OCI-LY7 (cell line): ENCODE measurements around the gene CHST3. TPM values are rescaled to one million over a fixed set of nuclear protein-coding genes. Genes with fewer than 3 reads are reported as not detected.

ENCODE experiments used
- BruUV-seq: library from RNA; stranded (reverse); fragments of 400-500 nt; replicated peaks from 2 replicates; lab custom pipeline; 2021; lab: Mats Ljungman, UMichigan
- CTCF ChIA-PET: fragments of 300-600 bp; sonication (Branson Sonifier 250); formaldehyde crosslinking; loops from one replicate; lab custom pipeline; 2022; ENCODE audit warnings: antibody characterized with exemption; ENCODE audit not compliant: unreplicated experiment; lab: Charles Lee
- POLR2A ChIA-PET: fragments of 300-600 bp; sonication (Branson Sonifier 250); formaldehyde crosslinking; loops from one replicate; lab custom pipeline; 2022; ENCODE audit warnings: antibody characterized with exemption; lab: Charles Lee
- DNase-seq: peaks from one replicate; pipeline ENCODE4 v3.0.0-alpha.2; 2015; ENCODE audit warnings: low spot score
- H2AFZ ChIP-seq: fragments of 200-600 bp; sonication (generic), shearing (Covaris generic); 2 replicates; pipeline ENCODE4 v1.6.1; 2014; ENCODE audit warnings: mild to moderate bottlenecking, antibody characterized with exemption, low read length, moderate library complexity
- H3K27ac ChIP-seq: fragments of 200-600 bp; sonication (generic); 2 replicates; pipeline ENCODE4 v1.5.1; 2014; ENCODE audit warnings: mixed run types, low read depth, mild to moderate bottlenecking, moderate library complexity, low read length, inconsistent platforms; ENCODE audit not compliant: poor library complexity, severe bottlenecking
- H3K36me3 ChIP-seq: fragments of 200-600 bp; sonication (generic); 2 replicates; pipeline ENCODE4 v1.6.1; 2014; ENCODE audit warnings: mild to moderate bottlenecking, antibody characterized with exemption, low read length, moderate library complexity, mixed read lengths; ENCODE audit not compliant: insufficient read depth
- H3K4me1 ChIP-seq: fragments of 200-600 bp; sonication (generic); 2 replicates; pipeline ENCODE4 v1.5.1; 2014; ENCODE audit warnings: mild to moderate bottlenecking, low read length; ENCODE audit not compliant: insufficient read depth, poor library complexity, severe bottlenecking
- H3K4me2 ChIP-seq: fragments of 200-600 bp; sonication (generic); 2 replicates; pipeline ENCODE4 v1.6.1; 2014; ENCODE audit warnings: mild to moderate bottlenecking, low read length
- H3K4me3 ChIP-seq: fragments of 200-600 bp; sonication (generic); 2 replicates; pipeline ENCODE4 v1.5.1; 2014; ENCODE audit warnings: mild to moderate bottlenecking, low read depth, low read length; ENCODE audit not compliant: poor library complexity, severe bottlenecking
- H3K79me2 ChIP-seq: fragments of 200-600 bp; sonication (generic); 2 replicates; pipeline ENCODE4 v1.6.1; 2016; ENCODE audit warnings: low read depth, mild to moderate bottlenecking, low read length, moderate library complexity, mixed read lengths; ENCODE audit not compliant: insufficient read depth
- H3K9me2 ChIP-seq: fragments of 200-600 bp; sonication (generic); 2 replicates; pipeline ENCODE4 v1.6.1; 2016; ENCODE audit warnings: mild to moderate bottlenecking, low read length, mixed read lengths; ENCODE audit not compliant: insufficient read depth
- H3K9me3 ChIP-seq: fragments of 200-600 bp; sonication (generic); 2 replicates; pipeline ENCODE4 v1.6.1; 2014; ENCODE audit warnings: mild to moderate bottlenecking, mixed run types, low read length, mixed read lengths
- H4K20me1 ChIP-seq: fragments of 200-600 bp; sonication (generic); 2 replicates; pipeline ENCODE4 v1.6.1; 2014; ENCODE audit warnings: mild to moderate bottlenecking, antibody characterized with exemption, low read length, moderate library complexity, mixed read lengths; ENCODE audit not compliant: insufficient read depth
- CTCF ChIP-seq: fragments of 200-600 bp; sonication (generic); conservative IDR thresholded peaks from 2 replicates; pipeline ENCODE4 v1.5.1; 2014; ENCODE audit warnings: mild to moderate bottlenecking, antibody characterized with exemption, low read length, moderate library complexity, mixed read lengths
- EZH2phosphoT487 ChIP-seq: fragments of 200-600 bp; sonication (generic); IDR thresholded peaks from 2 replicates; pipeline ENCODE4 v1.6.1; 2018; ENCODE audit warnings: low read depth, borderline replicate concordance, mild to moderate bottlenecking, mixed run types, antibody characterized with exemption, low read length, moderate library complexity, mixed read lengths
- intact Hi-C: fragments of 100-400 bp; cut with micrococcal nuclease; formaldehyde crosslinking; loops from one replicate; pipeline ENCODE4 v1.10.0; 2022; ENCODE audit not compliant: unreplicated experiment
- total RNA-seq, 2 experiments: library from RNA; depleted of rRNA in 1 of 2; stranded (reverse); fragments of >200 nt in 1 of 2; shearing (Covaris generic) in 1 of 2; gene quantifications; 2 replicates each; pipeline ENCODE4 v1.2.3, GENCODE V29; 2014 to 2022

The CHST3 gene
- total RNA-seq, 2 experiments from 2014 or later, result not detected

- Histone ChIP-seq H3K4me1 (no peaks in the 10 kb centered on the region), H4K20me1 (no peaks in the 10 kb centered on the region), H3K9me3 (peaks cover 20% of the 10 kb centered on the region), H3K79me2 (no peaks in the 10 kb centered on the region), H3K4me2 (no peak overlapping the region), H2AFZ (no peak overlapping the region), H3K27ac (no peak overlapping the region), H3K36me3 (no peaks in the 10 kb centered on the region), H3K9me2 (no peaks in the 10 kb centered on the region), H3K4me3 (no peak overlapping the region)
- BruUV-seq, result no TSS peak
- peak; percentile 43 for DNase-seq
- TF ChIP-seq EZH2phosphoT487, result no peak
- no peak for TF ChIP-seq CTCF
- ChIA-PET POLR2A (interaction anchor here (2.1 kb wide), 1 partner anchor 7 kb away, joined by 5 read pairs; no protein-coding TSS in a partner anchor), CTCF (no interaction called here)
- intact Hi-C loops, result no loop called here
Measured at GRCh38 chr10:71945819-71946474, 18.2 kb upstream of the CHST3 start.

- H3K9me3 ChIP-seq, result peaks cover 20% of the 10 kb centered on the region
- CTCF ChIA-PET, result no interaction called here
- no peaks in the 10 kb centered on the region for H3K79me2 ChIP-seq
- no peaks in the 10 kb centered on the region for H3K9me2 ChIP-seq
- H3K36me3 ChIP-seq, result no peaks in the 10 kb centered on the region
- H3K4me3 ChIP-seq, result no peak overlapping the region
- no peaks in the 10 kb centered on the region for H4K20me1 ChIP-seq
- no TSS peak for BruUV-seq
- H3K4me2 ChIP-seq, result no peak overlapping the region
- H3K4me1 ChIP-seq, result no peaks in the 10 kb centered on the region
- no peak overlapping the region for H3K27ac ChIP-seq
- TF ChIP-seq EZH2phosphoT487, result no peak
- no peak for TF ChIP-seq CTCF
- DNase-seq, result no peak
- POLR2A ChIA-PET, result interaction anchor here (2.1 kb wide), 1 partner anchor 8 kb away, joined by 5 read pairs; no protein-coding TSS in a partner anchor
- intact Hi-C loops, result no loop called here
- no peak overlapping the region for H2AFZ ChIP-seq
Measured at GRCh38 chr10:71946700-71947099, 17.5 kb upstream of the CHST3 start.

- intact Hi-C loops, result no loop called here
- H2AFZ ChIP-seq, result no peak overlapping the region
- no peak overlapping the region for H3K27ac ChIP-seq
- no peaks in the 10 kb centered on the region for H3K9me2 ChIP-seq
- POLR2A ChIA-PET, result no interaction called here
- DNase-seq, result no peak
- H3K9me3 ChIP-seq, result peaks cover 20% of the 10 kb centered on the region
- no peak for TF ChIP-seq CTCF
- no peak for TF ChIP-seq EZH2phosphoT487
- H3K4me3 ChIP-seq, result no peak overlapping the region
- no peaks in the 10 kb centered on the region for H3K79me2 ChIP-seq
- H3K36me3 ChIP-seq, result no peaks in the 10 kb centered on the region
- H4K20me1 ChIP-seq, result no peaks in the 10 kb centered on the region
- no peak overlapping the region for H3K4me2 ChIP-seq
- H3K4me1 ChIP-seq, result no peaks in the 10 kb centered on the region
- CTCF ChIA-PET, result no interaction called here
- no TSS peak for BruUV-seq
Measured at GRCh38 chr10:71948496-71949067, 15.6 kb upstream of the CHST3 start.
